HepG2 (cell line): ENCODE measurements around the gene C9. TPM values are rescaled to one million over a fixed set of nuclear protein-coding genes. Genes with fewer than 3 reads are reported as not detected.

Source experiments
- ARID2 ChIP-seq: sonication (generic); formaldehyde crosslinking; IDR thresholded peaks from 2 replicates; pipeline ENCODE4 v1.8.1; 2022; ENCODE audit warnings: mild to moderate bottlenecking, missing genetic modification reagents, borderline replicate concordance
- CBX5 ChIP-seq: sonication (generic); formaldehyde crosslinking; IDR thresholded peaks from 2 replicates; pipeline ENCODE4 v1.4.0; 2020; ENCODE audit warnings: missing genetic modification reagents, borderline replicate concordance
- PHF8 ChIP-seq: sonication (generic); formaldehyde crosslinking; IDR thresholded peaks from 2 replicates; pipeline ENCODE4 v1.5.0; 2020; ENCODE audit warnings: missing genetic modification reagents
- RAD51 ChIP-seq: fragments of 450-650 bp; IDR thresholded peaks from 2 replicates; pipeline ENCODE4 v1.6.1; 2016; ENCODE audit warnings: borderline replicate concordance
- RFXAP ChIP-seq: sonication (generic); formaldehyde crosslinking; IDR thresholded peaks from 2 replicates; pipeline ENCODE4 v1.4.0; 2020; ENCODE audit warnings: missing genetic modification reagents, borderline replicate concordance
- SRSF4 ChIP-seq: fragments of 200-400 bp; formaldehyde crosslinking; IDR thresholded peaks from one replicate; pipeline ENCODE4 v1.6.1; 2018; ENCODE audit warnings: mild to moderate bottlenecking, low read depth, low read length, moderate library complexity; ENCODE audit not compliant: poor library complexity, severe bottlenecking
- ZNF407 ChIP-seq: sonication (generic); formaldehyde crosslinking; IDR thresholded peaks from one replicate; pipeline ENCODE4 v1.5.1; 2020; ENCODE audit warnings: mild to moderate bottlenecking, missing genetic modification reagents; ENCODE audit errors: not compliant biosample characterization
- polyA plus RNA-seq, 8 experiments: library from polyadenylated mRNA; depleted of rRNA in 3 of 8; stranded (reverse) in 7 of 8; unstranded in 1 of 8; fragments of >200 nt; fragmentation: Illumina TruSeq in 4 of 8; extraction: Trizol in 4 of 8; gene quantifications; 2 replicates each; pipeline versions ENCODE4 v1.2.1 to v1.2.3, GENCODE V29; 2011 to 2016; ENCODE audit warnings: low read depth in 4 of 8, missing spikeins in 1 of 8, mixed read lengths in 1 of 8; ENCODE audit not compliant: insufficient read depth in 1 of 8
- total RNA-seq, 5 experiments: library from RNA; depleted of rRNA; stranded (reverse); fragments of >200 nt; fragmentation: Illumina TruSeq; extraction: Trizol; gene quantifications; 2 replicates each; pipeline ENCODE4 v1.2.3, GENCODE V29; 2016; ENCODE audit warnings: low read depth in 1 of 5
- TF ChIP-seq, protein P1 (sequence below), 2 experiments: fragments of 450-650 bp in 1 of 2; sonication (generic) in 1 of 2; formaldehyde crosslinking; IDR thresholded peaks; 2 replicates each; pipeline versions ENCODE4 v1.5.0 to v1.8.0; 2020 to 2022; ENCODE audit warnings: mild to moderate bottlenecking in 1 of 2, missing genetic modification reagents in 1 of 2

The C9 gene
- total and polyA plus RNA-seq, 2 of the 13 experiments (the other 11 are each of a cell fraction or from before 2014, with no cell fraction given) = not detected

- no peak for TF ChIP-seq ZNF407
- TF ChIP-seq RFXAP = no peak
- TF ChIP-seq PHF8 = no peak
- no peak for TF ChIP-seq ARID2 (CRISPR knock-in tag)
- TF ChIP-seq, protein P1, sequence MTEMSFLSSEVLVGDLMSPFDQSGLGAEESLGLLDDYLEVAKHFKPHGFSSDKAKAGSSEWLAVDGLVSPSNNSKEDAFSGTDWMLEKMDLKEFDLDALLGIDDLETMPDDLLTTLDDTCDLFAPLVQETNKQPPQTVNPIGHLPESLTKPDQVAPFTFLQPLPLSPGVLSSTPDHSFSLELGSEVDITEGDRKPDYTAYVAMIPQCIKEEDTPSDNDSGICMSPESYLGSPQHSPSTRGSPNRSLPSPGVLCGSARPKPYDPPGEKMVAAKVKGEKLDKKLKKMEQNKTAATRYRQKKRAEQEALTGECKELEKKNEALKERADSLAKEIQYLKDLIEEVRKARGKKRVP (CRISPR knock-in tag; IDR thresholded peaks at IDR 0.05) = no peak
- no peak for TF ChIP-seq RAD51
- TF ChIP-seq SRSF4 = no peak
- no peak for TF ChIP-seq CBX5 (CRISPR knock-in tag)
Measured at GRCh38 chr5:39376293-39376714, 12.0 kb upstream of the C9 start (continued).
